HG03571 (cell line): ENCODE results near the gene DSCAML1.

Experiments used
- ATAC-seq: cut with Tn5 transposase; IDR thresholded peaks from one replicate; pipeline ENCODE4 v1.9.1; 2021; ENCODE audit not compliant: unreplicated experiment

DSCAML1 gene

DNA sequence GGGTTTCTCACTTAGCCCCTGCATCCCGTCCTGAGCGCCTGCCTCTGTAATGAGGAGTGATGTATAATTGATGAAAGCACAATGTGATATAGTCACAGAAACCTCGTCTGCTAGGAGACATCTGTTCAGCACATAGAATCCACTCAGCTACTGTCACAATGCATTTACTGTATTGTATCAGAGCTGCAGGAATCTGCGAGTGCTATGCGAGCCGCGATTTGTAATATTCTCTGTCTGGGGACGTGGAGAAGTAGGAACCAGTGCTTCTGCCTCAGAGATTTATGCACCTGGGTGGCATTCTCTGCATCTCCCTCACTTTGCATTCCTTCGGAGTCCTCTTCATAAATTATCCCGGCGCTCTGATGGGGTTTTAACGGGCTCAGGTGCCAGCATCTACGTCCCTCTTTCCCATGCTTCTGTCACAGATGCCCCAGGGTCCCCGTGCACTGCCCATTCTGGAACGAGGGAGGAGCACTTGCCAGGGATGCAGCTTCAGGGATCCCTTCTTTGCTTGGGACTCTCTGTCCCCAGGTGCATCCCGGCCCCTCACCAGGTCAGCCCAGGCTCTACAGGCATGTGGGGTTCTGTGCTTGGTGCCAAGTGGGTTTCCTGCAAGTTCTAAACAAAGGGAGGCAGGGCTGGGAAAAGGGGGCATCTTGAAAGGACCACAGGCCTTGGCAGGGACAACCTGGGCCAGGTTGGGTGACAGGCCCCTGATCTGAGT is 205.5 kb downstream of the DSCAML1 start:
- ATAC-seq: no peak

- no peak for ATAC-seq
These were observed 208.0 kb downstream of the DSCAML1 start for GRCh38 chr11:117589063-117589462.

DNA sequence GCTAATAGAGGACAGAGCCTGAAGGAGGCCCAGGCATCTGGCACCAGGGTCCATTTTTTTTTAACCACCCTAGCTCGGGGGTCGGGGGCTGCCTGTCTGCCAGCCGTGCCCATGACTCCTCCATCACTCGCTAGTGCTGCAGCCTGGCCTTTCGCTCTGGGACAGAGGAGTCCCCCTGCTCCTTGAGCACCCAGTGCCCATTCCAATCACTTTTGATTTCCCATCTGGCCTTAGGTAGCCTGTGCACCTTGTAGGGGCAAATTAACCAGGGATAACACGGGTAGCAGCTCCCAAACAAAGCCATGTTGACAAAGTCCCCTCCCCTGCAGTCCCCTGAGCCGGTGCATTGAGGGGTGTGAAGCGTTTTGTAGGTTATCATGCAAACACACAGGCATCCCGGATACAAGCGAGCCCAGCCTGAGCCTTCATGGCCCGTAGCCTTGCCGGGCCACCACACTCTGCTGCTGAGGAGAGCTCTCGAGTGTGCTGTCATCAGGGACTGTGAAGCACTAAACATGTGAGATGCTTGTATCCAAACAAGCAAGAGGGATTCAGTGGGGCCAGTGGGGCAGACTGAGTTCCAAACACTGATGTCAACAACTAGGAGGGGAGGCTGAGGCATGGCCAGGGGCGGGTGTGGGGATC is 208.7 kb downstream of the DSCAML1 start:
- no peak for ATAC-seq

DNA sequence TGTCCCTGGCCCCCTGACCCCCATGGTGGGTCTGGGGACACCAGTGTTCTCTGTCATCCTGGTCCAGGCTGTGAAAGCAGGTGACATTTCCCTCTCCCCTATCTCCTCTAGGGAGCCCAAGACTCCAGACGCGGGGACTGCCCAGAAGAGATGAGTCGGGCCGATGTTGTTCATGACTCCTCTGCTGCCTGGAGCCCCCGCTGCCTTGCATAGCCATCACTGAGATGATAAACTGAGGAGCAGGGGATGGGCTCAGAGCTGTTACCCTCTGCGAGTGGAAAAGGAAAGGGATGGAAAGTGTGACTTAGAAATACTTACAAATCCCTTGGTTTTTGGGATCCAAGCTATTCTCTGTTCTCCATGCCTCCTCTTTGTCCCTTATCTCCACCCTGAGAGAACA is 209.6 kb downstream of the DSCAML1 start:
- no peak for ATAC-seq

DNA sequence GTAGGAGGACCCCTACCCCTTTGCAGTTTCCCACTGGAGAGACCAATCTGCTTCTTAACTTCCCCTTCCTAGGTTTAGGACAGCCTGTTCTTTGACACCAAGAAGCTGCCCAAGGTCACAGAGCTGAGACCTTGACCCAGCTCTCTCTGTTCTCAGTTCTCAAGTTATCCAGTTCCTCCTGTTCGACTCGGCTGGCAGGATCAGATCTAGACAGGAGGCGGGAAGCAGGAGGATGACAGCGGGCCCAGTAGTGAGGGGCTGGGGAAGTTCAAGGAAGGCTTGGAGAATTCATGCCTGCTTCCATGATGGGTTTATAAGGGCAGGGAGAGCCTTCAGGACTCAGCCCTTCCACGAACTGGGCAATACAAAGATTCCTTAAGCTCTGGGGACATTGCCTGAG is 210.6 kb downstream of the DSCAML1 start:
- ATAC-seq: no peak

DNA sequence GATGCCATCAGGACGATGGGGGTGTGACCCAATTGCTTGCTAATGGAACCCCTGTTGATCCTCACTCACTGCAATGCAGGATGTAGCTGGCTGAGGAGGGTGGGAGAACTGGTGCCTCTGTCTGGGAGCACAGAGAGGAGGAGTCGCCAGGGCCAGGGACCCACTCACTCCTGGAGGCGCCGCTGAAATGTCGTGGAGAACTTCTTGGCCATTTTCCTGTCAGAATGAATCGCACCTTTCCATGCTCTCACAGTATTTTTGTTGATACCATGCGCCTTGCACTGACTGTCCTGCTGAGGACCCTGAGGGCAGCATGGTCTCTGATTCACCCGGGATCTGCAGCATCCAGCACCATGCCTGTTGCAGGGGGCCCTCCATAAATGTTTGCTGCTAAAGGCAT is 211.4 kb downstream of the DSCAML1 start:
- no peak for ATAC-seq

DNA sequence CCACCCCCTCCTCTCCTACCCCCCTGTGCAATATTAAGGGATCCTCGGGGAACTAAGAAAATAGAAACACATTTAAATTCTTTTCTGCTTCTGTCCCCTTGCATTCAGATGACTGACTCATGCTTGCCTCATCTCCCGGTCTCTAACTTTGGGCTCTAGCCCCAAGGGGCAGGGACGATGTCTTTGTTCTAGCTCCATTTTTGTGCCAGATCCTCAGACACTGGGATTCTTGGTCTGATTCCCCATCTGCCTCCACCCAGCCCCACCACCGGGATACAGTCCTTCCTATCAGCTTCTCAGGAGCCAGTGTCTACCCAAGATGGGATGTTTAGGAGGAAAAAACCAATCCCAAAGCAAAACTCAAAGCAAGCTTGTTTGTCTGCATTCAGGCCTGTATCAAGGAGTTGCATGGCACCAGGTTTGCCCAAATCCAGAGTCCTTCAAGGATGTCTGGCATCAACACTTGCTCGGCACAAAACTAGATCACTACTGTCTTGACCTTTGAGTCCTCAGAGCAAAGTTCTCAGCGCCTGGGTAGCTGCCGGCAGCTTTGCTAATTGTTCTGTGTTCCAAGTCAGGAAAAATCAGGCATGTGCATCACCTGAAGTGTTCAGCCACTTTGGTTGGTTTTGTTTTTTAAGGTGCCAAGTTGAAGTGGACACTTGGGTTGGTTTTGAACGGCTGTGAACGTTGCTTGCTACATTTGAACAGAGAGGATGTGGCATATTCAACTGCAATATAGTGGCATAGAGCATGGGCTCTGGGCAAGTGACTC is 212.8 kb downstream of the DSCAML1 start:
- no peak for ATAC-seq

GRCh38 chr11:117583063-117583801 is 213.8 kb downstream of the DSCAML1 start:
- ATAC-seq: no peak

- ATAC-seq: no peak
These were observed 214.6 kb downstream of the DSCAML1 start for GRCh38 chr11:117582433-117582832.

DNA sequence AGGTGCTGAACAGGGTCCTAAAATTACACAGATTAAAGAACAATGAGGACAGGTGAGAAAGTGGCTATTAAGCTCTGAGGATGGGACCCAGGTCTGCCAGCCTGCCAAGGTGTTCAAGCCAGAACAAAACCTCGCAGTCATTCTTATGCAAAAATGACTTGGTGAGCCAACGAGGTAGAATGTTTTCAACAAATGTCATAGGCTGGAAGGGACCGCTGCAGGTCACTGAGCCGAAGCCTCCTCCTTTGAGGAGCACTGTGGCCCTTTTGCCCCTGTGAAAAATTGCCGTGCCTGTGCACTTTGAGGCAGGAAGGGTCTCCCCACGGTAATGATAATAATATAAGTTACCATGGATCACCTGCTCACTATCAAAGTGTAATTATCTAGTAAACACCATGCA is 216.2 kb downstream of the DSCAML1 start:
- ATAC-seq: no peak

DNA sequence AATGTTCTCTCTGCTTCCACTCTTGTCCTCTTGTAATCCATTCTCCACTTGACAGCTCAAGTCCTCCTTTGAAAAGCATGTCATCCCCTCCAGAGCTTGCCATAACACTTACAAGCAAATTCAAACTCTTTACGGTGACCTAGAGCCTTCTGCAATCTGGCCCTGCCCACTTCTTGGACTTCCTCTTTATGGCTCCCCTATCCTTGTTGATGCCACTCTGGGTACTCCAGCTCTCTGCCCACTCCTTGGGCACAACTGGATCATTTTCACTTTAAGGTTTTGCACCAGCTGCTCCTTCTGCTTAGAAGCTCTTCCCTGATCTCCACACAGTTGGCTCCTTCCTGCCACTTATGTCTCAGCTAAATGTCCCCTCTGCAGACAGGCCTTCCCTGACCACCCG is 217.9 kb downstream of the DSCAML1 start:
- no peak for ATAC-seq

GRCh38 chr11:117575856-117576255 is 221.2 kb downstream of the DSCAML1 start:
- no peak for ATAC-seq

DNA sequence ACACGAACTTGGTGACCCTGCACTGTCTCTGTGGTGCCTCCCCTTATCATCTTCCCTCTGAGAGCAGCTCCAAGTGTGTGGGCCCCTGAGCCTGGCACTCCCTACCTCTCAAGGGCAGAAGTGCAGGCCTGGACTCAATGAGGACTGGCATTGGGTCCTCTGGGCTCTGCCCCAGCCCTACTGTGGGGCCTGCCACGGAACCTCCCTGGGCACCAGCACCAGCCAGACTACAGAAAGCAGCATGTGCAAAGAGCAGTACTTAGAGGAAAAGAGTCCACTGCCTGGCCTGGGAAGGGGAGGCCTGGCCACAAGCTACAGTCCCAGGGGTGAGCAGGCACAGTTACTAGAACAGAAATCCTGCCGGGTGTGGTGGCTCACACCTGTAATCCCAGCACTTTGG is 222.5 kb downstream of the DSCAML1 start:
- no peak for ATAC-seq

GRCh38 chr11:117573326-117573725 is 223.7 kb downstream of the DSCAML1 start:
- ATAC-seq: no peak

GRCh38 chr11:117572671-117573070 is 224.3 kb downstream of the DSCAML1 start:
- ATAC-seq: no peak

DNA sequence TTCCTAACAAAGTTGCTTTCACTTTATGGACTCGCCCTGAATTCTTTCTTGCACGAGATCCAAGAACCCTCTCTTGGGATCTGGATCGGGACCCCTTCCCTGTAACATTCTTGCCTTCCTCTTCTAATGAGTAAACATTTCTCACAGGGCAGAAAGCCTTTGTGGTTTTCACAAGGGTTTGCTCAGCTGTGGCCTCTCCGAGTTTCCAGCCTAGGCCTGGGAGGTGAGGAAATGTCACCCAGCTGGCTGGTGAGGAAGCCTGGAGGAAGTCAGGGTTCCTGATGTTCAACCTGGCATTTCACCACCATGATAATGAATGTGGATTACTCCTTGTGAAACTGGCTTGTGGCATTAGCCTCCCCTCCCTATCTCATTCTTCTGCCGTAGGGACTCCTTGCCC is 224.9 kb downstream of the DSCAML1 start:
- ATAC-seq: no peak

DNA sequence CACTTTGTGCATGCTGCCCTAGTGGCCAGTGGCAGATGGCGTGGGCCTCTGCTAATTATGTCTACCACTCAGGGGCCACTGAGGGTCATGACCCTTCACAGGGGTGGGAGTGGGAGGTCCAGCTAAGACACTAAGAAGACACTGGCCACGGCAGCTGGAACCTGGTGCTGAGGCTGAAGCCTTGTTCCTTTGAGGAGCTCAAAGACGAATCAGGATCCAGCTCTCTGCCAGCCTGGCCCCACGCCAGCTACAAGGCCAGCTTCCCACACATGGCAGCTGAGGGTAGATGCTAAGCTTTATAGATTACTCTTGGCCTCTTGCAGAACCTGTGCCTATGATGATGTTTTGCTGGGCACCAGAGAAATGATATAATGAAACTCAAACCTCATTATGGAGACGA is 226.3 kb downstream of the DSCAML1 start:
- no peak for ATAC-seq

DNA sequence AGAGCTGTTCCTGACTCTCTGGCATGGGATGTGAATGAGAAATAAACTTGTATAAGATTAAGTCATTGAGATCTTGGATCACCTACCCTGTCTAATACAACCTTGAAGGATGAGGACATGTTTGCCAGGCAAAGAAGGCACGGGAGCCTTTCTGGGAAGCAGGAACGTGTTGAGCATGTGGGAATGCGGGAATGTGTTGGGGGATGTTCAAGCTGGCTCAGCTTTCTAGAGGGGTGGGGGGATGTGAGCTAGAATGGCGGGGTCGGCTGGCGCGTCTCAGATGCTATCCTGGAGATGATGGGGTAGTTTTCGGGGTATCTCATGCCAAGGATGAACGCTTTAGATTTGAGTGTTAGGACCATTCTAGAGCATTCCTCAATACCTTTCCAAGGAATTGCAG is 227.1 kb downstream of the DSCAML1 start:
- ATAC-seq: no peak

GRCh38 chr11:117565709-117566108 is 231.3 kb downstream of the DSCAML1 start:
- ATAC-seq: no peak

DNA sequence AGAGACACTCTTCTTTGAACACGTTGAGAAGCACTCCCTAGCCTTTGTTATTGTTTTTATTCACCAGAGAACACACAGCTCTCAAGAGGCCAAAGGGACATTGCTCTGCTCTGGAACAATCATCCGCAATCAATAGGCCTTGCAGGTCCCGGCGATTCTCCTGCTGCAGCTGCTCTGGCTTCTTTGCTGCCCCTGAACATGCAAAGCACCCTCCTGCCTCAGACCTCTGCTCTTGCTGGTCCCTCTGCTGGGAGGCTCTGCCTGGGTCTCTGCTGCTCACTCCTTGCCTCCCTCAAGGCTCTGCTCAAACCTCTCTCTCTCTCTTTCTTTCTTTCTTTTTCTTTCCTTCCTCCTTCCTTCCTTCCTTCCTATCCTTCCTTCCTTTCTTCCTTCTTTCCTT is 232.7 kb downstream of the DSCAML1 start:
- no peak for ATAC-seq

DNA sequence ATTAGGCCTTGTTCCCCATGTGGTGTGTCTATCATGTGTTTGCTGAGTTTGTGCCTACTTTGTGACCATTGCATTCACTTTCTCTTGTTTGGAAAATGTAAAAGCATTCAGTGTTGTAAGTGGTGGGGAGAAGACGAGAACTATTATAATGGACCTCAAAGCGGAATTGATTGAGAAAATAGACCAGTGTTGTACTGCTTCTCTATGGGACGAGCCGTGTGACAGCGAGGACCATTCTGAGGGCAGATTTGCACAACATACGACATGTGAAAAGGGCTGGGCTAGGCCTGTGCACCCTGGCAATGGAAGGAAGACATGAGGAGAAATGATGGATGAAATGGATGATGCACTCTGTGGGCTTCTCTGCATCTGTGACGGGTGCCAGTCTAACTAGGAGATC is 233.5 kb downstream of the DSCAML1 start:
- ATAC-seq: no peak
